ENCODE results near the gene NFATC4. TPM values are rescaled to one million over a fixed set of nuclear protein-coding genes. Genes with fewer than 3 reads are reported as not detected.

Gene NFATC4
- total and polyA plus RNA-seq, 2 of the 4 experiments (the other 2 are of a cell fraction): 15.6 to 35.8 TPM

GRCh38 chr14:24403294-24403998 lies 35.5 kb downstream of the NFATC4 start:
- no peak overlapping the region for H2AK5ac ChIP-seq (ENCODE audit: low read depth, low read length)
- H3K9me3 ChIP-seq (ENCODE audit: control insufficient read depth, insufficient read depth, low read length): no peaks in the 10 kb centered on the region
- no peak overlapping the region for H3K14ac ChIP-seq (replicated peaks; ENCODE audit: low read depth, low read length)
- no peak overlapping the region for H4K5ac ChIP-seq (ENCODE audit: low read depth, low read length)
- no peak overlapping the region for H3K56ac ChIP-seq (ENCODE audit: extremely low read depth, insufficient read depth, low read length)
- H2BK20ac ChIP-seq (ENCODE audit: low read depth, low read length): no peak overlapping the region
- H2BK120ac ChIP-seq (ENCODE audit: low read depth, low read length): no peak overlapping the region
- in situ Hi-C loops (cut with MboI; ENCODE audit: low sequenced_read_pairs): no loop called here
- H2BK5ac ChIP-seq (ENCODE audit: low read depth, low read length, poor library complexity, severe bottlenecking): no peak overlapping the region
- TF ChIP-seq MAFK (IDR thresholded peaks at IDR 0.05; ENCODE audit: low read depth, low read length) (peak; percentile 94), SMC3 (IDR thresholded peaks at IDR 0.05; ENCODE audit: low read depth, low read length) (no peak), POLR2A (IDR thresholded peaks at IDR 0.05; ENCODE audit: low read depth, low read length) (no peak), RCOR1 (IDR thresholded peaks at IDR 0.05; ENCODE audit: insufficient replicate concordance, low read length) (no peak)
- H3K27me3 ChIP-seq (ENCODE audit: control insufficient read depth, insufficient read depth, low read length): no peaks in the 10 kb centered on the region
- ChIA-PET CTCF (no interaction called here), POLR2A (ENCODE audit: unreplicated experiment) (no interaction called here)
- dilution Hi-C loops (cut with HindIII; ENCODE audit: low sequenced_read_pairs, unreplicated experiment): no loop called here
- intact Hi-C loops (cut with micrococcal nuclease): no loop called here
- no peak overlapping the region for H3K4ac ChIP-seq (ENCODE audit: low read depth, low read length)
- no peak overlapping the region for H4K91ac ChIP-seq (ENCODE audit: insufficient read depth, low read depth, low read length)
- H2AFZ ChIP-seq (replicated peaks; ENCODE audit: low read length, poor library complexity): no peak overlapping the region
- H3K23ac ChIP-seq (ENCODE audit: low read depth, low read length): no peak overlapping the region; the same call in 1 of the 2 replicates
- H2BK15ac ChIP-seq (ENCODE audit: low read depth, low read length): no peak overlapping the region
- DNase-seq: peak; percentile 28
- no TSS peak for BruUV-seq (replicated peaks)
- peaks cover 3% of the 10 kb centered on the region; the same call in 1 of the 2 replicates for H3K9me1 ChIP-seq (ENCODE audit: insufficient read depth, low read length)
- H3K4me2 ChIP-seq (ENCODE audit: low read depth, low read length): no peak overlapping the region
- ATAC-seq (ENCODE audit: low read depth): 0 out of 2 replicates have a peak, but pooled peaks have one; percentile 12
- no peak overlapping the region for H4K8ac ChIP-seq (ENCODE audit: low read depth in 2 of 2, low read length in 2 of 2)
- H3K4me3 ChIP-seq (ENCODE audit: insufficient read depth, low read depth, low read length): no peak overlapping the region
- H4K20me1 ChIP-seq (ENCODE audit: insufficient read depth, low read length): no peaks in the 10 kb centered on the region
- no peak overlapping the region for H3K18ac ChIP-seq (ENCODE audit: low read depth, low read length)
- no peak overlapping the region for H3K9ac ChIP-seq (ENCODE audit: low read depth, low read length)
- H3K79me1 ChIP-seq (ENCODE audit: low read depth in 1 of 2, low read length in 2 of 2): peaks cover 0 to 13% of the 10 kb centered on the region in 2 experiments; a peak in 1 of 4 replicates
- peaks cover 11% of the 10 kb centered on the region; the same call in 1 of the 2 replicates for H3K36me3 ChIP-seq (ENCODE audit: control insufficient read depth, insufficient read depth, low read length)
- H3K4me1 ChIP-seq (ENCODE audit: control insufficient read depth, insufficient read depth, low read length): peaks cover 10% of the 10 kb centered on the region
- WGBS, 2 experiments (ENCODE audit: extremely low coverage in 2 of 2, insufficient read length in 1 of 2): 11% methylated on average over 4 of the region's 7 CpGs; no CpG with 5 or more reads in 1 of the 2 experiments
- H3K27ac ChIP-seq (ENCODE audit: insufficient read depth, low read length): no peak overlapping the region
- no peak overlapping the region for H2AK9ac ChIP-seq (replicated peaks; ENCODE audit: low read depth, low read length, poor library complexity)

Measured in IMR-90 (cell line).